GM19099 (cell line): ENCODE data around the gene IL1RAPL1.

Source experiments
- POLR2A ChIP-seq: IDR thresholded peaks from 3 replicates; pipeline ENCODE4 v1.6.1; 2011; ENCODE audit warnings: low read depth; ENCODE audit not compliant: insufficient read length; ENCODE audit errors: extremely low read depth

The IL1RAPL1 gene

GRCh38 chrX:28586981-28587551 is at the start of gene IL1RAPL1:
TSS of gene IL1RAPL1 (plus strand) at chrX:28587446.
- TF ChIP-seq POLR2A = no peak

- no peak for TF ChIP-seq POLR2A
Observed at GRCh38 chrX:28542791-28543190, 44.5 kb upstream of the IL1RAPL1 start.

GRCh38 chrX:28549838-28550237 is 37.4 kb upstream of the IL1RAPL1 start:
- TF ChIP-seq POLR2A = no peak

GRCh38 chrX:28550331-28550872 is 36.8 kb upstream of the IL1RAPL1 start:
- no peak for TF ChIP-seq POLR2A

GRCh38 chrX:28552322-28552721 is 34.9 kb upstream of the IL1RAPL1 start:
- no peak for TF ChIP-seq POLR2A

GRCh38 chrX:28552882-28553829 is 34.1 kb upstream of the IL1RAPL1 start:
- no peak for TF ChIP-seq POLR2A

GRCh38 chrX:28576117-28576516 is 11.1 kb upstream of the IL1RAPL1 start:
- TF ChIP-seq POLR2A = no peak

- no peak for TF ChIP-seq POLR2A
Observed at GRCh38 chrX:28581522-28581921, 5.7 kb upstream of the IL1RAPL1 start.

GRCh38 chrX:28582511-28582910 is 4.7 kb upstream of the IL1RAPL1 start:
- no peak for TF ChIP-seq POLR2A

GRCh38 chrX:28584025-28584424 is 3.2 kb upstream of the IL1RAPL1 start:
- no peak for TF ChIP-seq POLR2A

GRCh38 chrX:28585767-28586166 is 1.5 kb upstream of the IL1RAPL1 start:
- no peak for TF ChIP-seq POLR2A

- TF ChIP-seq POLR2A = no peak
Observed at GRCh38 chrX:28586286-28586685, 960 bp upstream of the IL1RAPL1 start.

GRCh38 chrX:28589046-28589445 is 1.8 kb downstream of the IL1RAPL1 start:
- TF ChIP-seq POLR2A = no peak

GRCh38 chrX:28590396-28590795 is 3.1 kb downstream of the IL1RAPL1 start:
- TF ChIP-seq POLR2A = no peak

GRCh38 chrX:28591542-28591941 is 4.3 kb downstream of the IL1RAPL1 start:
- no peak for TF ChIP-seq POLR2A

- no peak for TF ChIP-seq POLR2A
Observed at GRCh38 chrX:28595346-28595745, 8.1 kb downstream of the IL1RAPL1 start.

GRCh38 chrX:28599957-28600356 is 12.7 kb downstream of the IL1RAPL1 start:
- no peak for TF ChIP-seq POLR2A

GRCh38 chrX:28609003-28609402 is 21.8 kb downstream of the IL1RAPL1 start:
- TF ChIP-seq POLR2A = no peak
